Heart right ventricle (tissue), 16 donors: ENCODE measurements around the gene DLGAP1. TPM values are rescaled to one million over a fixed set of nuclear protein-coding genes. Genes with fewer than 3 reads are reported as not detected.
A peak's percentile ranks its signal among the peaks of the same experiment; 100 is the strongest.

Source experiments
- ATAC-seq, 8 donors: fragments of 200-7000 bp; cut with Tn5 transposase; one replicate each; pipeline ENCODE4 v1.9.1; 2020; ENCODE audit warnings: mild to moderate bottlenecking in 8 of 8, moderate library complexity in 8 of 8, moderate number of reproducible peaks in 1 of 8
- DNase-seq, 2 donors: peaks; one replicate each; pipeline ENCODE4 v3.0.0-alpha.2; 2020
- H3K27ac ChIP-seq, 10 donors: fragments of 200-600 bp; sonication (generic) in 2 of 10; one replicate each; pipeline versions ENCODE4 v1.5.0 to v1.8.0; 2020 to 2022; ENCODE audit warnings: mild to moderate bottlenecking in 3 of 10
- H3K27me3 ChIP-seq, 7 donors: fragments of 200-600 bp; one replicate each; pipeline ENCODE4 v1.8.0; 2021 to 2022; ENCODE audit warnings: mild to moderate bottlenecking in 2 of 7
- H3K36me3 ChIP-seq, 9 donors: fragments of 200-600 bp; sonication (generic) in 1 of 9; one replicate each; pipeline versions ENCODE4 v1.5.0 to v1.8.0; 2020 to 2022; ENCODE audit warnings: mild to moderate bottlenecking in 2 of 9
- H3K4me1 ChIP-seq, 9 donors: fragments of 200-600 bp; sonication (generic) in 1 of 9; one replicate each; pipeline versions ENCODE4 v1.5.0 to v1.8.0; 2020 to 2022; ENCODE audit warnings: mild to moderate bottlenecking in 4 of 9
- H3K4me3 ChIP-seq, 10 donors: fragments of 200-600 bp; sonication (generic) in 2 of 10; one replicate each; pipeline versions ENCODE4 v1.5.0 to v1.8.0; 2020 to 2022; ENCODE audit warnings: mild to moderate bottlenecking in 7 of 10, moderate library complexity in 2 of 10
- H3K9me3 ChIP-seq, 11 donors: fragments of 200-600 bp in 10 of 11; sonication (generic) in 2 of 11; one replicate each; pipeline versions ENCODE4 v1.5.0 to v1.8.0; 2013 to 2022; ENCODE audit warnings: mild to moderate bottlenecking in 2 of 11, control low read depth in 1 of 11, moderate library complexity in 1 of 11
- WGBS, 2 donors: extraction: QIAGEN DNeasy Blood & Tissue Kit; methylation state at CpG; one replicate each; pipeline ENCODE4 v1.1.7; 2013; ENCODE audit warnings: inconsistent platforms in 1 of 2; 5-methylcytosine and 5-hydroxymethylcytosine counted together
- intact Hi-C, 10 donors: fragments of 100-400 bp; cut with DNase I; formaldehyde crosslinking; loops; one replicate each; pipeline versions ENCODE4 v1.11.1 to v1.14.2; 2022
- polyA plus RNA-seq, 2 donors: library from polyadenylated mRNA; stranded (reverse); fragments of 200-250 nt; gene quantifications; one replicate each; pipeline ENCODE4 v1.2.3, GENCODE V29; 2013
- total RNA-seq, 10 donors: library from RNA; stranded (reverse); fragmentation: NEBNext Ultra II Directional in 3 of 10; extraction: Animal tissue kit (Norgen Biotek cat#: 25700) in 3 of 10; gene quantifications; one replicate each; pipeline versions ENCODE4 v1.2.1 to v1.2.4, GENCODE V29; 2021 to 2023
- TF ChIP-seq, protein P1 (sequence below), 9 donors: fragments of 200-600 bp; sonication (generic) in 2 of 9; IDR thresholded peaks; one replicate each; pipeline versions ENCODE4 v1.5.0 to v1.8.0; 2021 to 2022; ENCODE audit warnings: antibody characterized with exemption in 9 of 9, mild to moderate bottlenecking in 5 of 9, moderate library complexity in 1 of 9
- donor health status: Arrhythmogenic right ventricular cardiomyopathy.
- donor health status: ischemic (EF 13 %, LVEDD 7.1; RV severe dilation, severe dysfunction).
- donor health status: healthy with polysubstance abuse.
- donor health status: DM: no; HTN: yes; CAD: no.
- donor health status: DM: no; HTN: no; CAD: no.
- donor health status: ischemic (EF 25% LVEDD 6.9; RV normal size, moderate dysfunction).
- donor health status: ischemic (EF 25% LVEDD 5.7; RV mildly dilated, moderate dysfunction).
- donor health status: healthy.
- donor health status: DM: yes; HTN: yes; CAD: no.
- donor health status: Ischemic cardiomyopathy.
- donor health status: ischemic (EF 35%, LVEDD 5.7; RV mildly dilated, moderate dysfunction).
- donor health status: nonischemic (EF 11% LVEDD 7.7; RV severe dilation, severe dysfunction).
- donor health status: DM: yes; HTN: yes; CAD: no.
- donor health status: PGD.
- donor health status: ischemic (EF 29% LVEDD 5.4; RV normal size, mild dysfunction).
- donor health status: nonischemic (EF 23%, LVEDD 6.1; RV moderate dilation, normal function).

The DLGAP1 gene
- total and polyA plus RNA-seq, 12 donors: 0.07 to 7.2 (median 1.0) TPM; not detected in 2

DNA sequence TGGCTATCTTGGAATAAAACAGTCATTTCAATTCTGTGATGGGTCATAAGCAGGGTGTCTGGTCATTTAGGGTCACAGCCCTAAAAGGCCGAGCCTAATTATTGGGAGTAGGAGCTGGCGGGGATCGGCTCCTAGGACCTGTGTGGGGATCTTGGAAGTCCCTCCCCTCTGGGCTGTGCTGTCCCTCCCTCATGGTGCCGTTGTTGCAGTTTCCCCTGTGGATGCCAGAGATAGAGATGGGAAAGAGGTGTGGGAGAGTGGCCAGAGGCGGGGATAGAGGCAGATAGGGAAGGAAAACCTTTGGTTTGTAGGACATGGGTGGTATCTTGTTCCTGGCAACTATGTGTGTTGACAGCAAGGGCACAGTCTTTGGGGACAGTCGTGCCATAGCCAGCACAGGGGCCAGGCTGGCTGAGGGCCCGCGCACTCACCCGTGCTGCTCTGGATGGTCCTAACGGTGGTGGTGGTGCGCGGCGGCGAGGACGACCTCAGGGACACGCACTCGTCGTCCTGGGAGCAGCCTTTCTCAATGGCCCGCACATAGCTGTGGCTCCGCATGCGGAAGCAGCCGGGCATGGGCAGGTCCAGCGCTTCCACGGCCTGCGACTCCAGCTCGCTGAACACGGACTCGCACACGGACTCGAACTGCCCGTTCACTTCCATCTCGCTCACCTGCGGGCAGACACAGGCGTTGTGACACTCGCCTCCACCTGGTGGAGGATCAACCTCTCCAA lies 726.2 kb downstream of the DLGAP1 start:
- TF ChIP-seq, protein P1, sequence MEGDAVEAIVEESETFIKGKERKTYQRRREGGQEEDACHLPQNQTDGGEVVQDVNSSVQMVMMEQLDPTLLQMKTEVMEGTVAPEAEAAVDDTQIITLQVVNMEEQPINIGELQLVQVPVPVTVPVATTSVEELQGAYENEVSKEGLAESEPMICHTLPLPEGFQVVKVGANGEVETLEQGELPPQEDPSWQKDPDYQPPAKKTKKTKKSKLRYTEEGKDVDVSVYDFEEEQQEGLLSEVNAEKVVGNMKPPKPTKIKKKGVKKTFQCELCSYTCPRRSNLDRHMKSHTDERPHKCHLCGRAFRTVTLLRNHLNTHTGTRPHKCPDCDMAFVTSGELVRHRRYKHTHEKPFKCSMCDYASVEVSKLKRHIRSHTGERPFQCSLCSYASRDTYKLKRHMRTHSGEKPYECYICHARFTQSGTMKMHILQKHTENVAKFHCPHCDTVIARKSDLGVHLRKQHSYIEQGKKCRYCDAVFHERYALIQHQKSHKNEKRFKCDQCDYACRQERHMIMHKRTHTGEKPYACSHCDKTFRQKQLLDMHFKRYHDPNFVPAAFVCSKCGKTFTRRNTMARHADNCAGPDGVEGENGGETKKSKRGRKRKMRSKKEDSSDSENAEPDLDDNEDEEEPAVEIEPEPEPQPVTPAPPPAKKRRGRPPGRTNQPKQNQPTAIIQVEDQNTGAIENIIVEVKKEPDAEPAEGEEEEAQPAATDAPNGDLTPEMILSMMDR (IDR thresholded peaks at IDR 0.05): no peak
- no peak overlapping the region for H3K27ac ChIP-seq
- no peaks in the 10 kb centered on the region for H3K36me3 ChIP-seq
- peaks cover 0 to 22% (median 0%) of the 10 kb centered on the region in 9 donors for H3K4me1 ChIP-seq
- peaks cover 0 to 3% (median 0%) of the 10 kb centered on the region in 7 donors for H3K27me3 ChIP-seq
- no peak for ATAC-seq
- no peak for DNase-seq
- WGBS, 2 donors: 96% methylated on average over 35 of the region's 35 CpGs
- H3K9me3 ChIP-seq: no peaks in the 10 kb centered on the region
- H3K4me3 ChIP-seq: no peak overlapping the region
- intact Hi-C loops: no loop called here

DNA sequence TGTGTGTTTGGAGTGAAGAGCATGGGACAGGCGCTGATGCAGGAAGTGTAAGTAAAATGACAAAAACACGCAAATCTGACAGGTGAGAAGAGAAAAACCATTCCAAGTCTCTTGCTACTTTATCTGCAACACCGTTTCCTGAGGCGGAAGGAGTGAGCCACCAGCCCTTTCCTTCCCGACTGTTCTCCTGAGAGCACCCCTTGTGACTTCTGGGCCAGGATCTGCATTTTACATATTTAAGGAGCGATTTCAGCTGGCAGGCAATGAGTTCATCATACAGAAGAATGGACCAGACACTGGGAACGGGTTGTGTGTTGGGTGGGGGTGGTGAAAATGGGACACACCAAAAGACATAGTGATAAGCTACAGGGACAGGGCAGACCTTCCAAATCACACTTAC lies 727.8 kb downstream of the DLGAP1 start:
- peaks cover 0 to 3% (median 0%) of the 10 kb centered on the region in 7 donors for H3K27me3 ChIP-seq
- ATAC-seq (no peak), DNase-seq (no peak)
- TF ChIP-seq, protein P1 (IDR thresholded peaks at IDR 0.05): no peak
- no peak overlapping the region for H3K4me3 ChIP-seq
- WGBS, 2 donors: 43 to 45% methylated on average over 7 of the region's 7 CpGs
- intact Hi-C loops: no loop called here
- no peaks in the 10 kb centered on the region for H3K36me3 ChIP-seq
- H3K27ac ChIP-seq: no peak overlapping the region
- no peaks in the 10 kb centered on the region for H3K9me3 ChIP-seq
- H3K4me1 ChIP-seq: peaks cover 0 to 37% (median 2%) of the 10 kb centered on the region in 9 donors

DNA sequence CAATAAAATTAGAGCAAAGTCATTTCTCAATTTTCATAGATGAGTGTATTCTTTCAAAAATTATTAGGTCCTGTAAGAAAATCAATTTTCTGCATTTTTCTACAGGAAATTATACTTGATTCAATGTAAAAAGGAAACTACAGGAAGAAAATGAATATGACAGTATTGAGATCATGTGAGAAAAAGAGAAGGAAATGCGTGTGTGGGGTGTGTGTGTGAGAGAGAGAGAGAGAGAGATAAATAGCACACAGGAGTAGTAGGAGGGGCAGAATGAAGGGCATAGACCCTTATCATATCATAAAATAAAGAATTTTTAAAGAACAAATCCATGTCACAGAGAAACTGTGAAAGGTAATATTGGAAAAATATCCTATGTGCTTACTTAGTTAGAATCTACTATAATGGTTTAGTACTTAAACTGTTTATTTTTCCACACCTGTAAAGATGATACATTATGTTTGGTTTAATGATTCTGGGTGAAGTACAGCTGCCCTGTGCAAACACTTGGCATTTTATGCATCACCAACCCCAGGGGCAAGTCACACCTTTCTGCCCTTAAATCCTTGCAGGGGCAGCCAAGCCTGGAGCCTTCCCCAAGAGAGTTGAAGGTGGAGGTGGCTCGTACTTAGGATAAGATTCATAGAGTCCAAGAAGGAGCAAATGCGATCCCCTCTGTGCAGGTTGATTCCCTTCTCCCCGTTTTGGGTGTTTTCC lies 728.7 kb downstream of the DLGAP1 start:
- Histone ChIP-seq H3K9me3 (no peaks in the 10 kb centered on the region), H3K27me3 (peaks cover 0 to 3% (median 0%) of the 10 kb centered on the region in 7 donors), H3K36me3 (no peaks in the 10 kb centered on the region), H3K4me1 (peaks cover 0 to 41% (median 2%) of the 10 kb centered on the region in 9 donors), H3K4me3 (no peak overlapping the region), H3K27ac (peak overlapping the region in 1 of 10 donors; percentile 74)
- TF ChIP-seq, protein P1 (IDR thresholded peaks at IDR 0.05): no peak
- DNase-seq: no peak
- peak in 4 of 8 donors; percentile 58 to 80 (median 70) for ATAC-seq
- 72 to 74% methylated on average over 4 of the region's 4 CpGs for WGBS, 2 donors
- intact Hi-C loops: no loop called here

DNA sequence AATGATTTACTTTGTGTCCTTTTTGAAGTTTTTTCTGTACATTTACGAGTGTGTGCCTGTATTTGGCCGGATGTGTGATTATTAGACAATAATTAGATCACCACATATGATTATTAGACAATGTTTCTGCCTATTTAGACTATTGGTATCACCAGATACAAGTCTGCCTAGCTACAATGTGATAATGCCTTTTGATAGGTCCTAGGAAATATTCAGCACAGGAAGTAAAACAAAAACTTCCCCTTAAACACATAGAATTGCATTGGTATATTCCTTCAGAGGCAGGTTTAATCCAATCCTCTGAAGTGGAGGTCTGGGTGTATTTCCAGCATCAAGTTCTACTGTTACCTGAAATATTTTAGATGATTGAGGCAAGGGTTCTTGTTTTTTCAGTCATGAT lies 730.0 kb downstream of the DLGAP1 start:
- Histone ChIP-seq H3K27ac (peak overlapping the region in 1 of 10 donors; percentile 74), H3K4me3 (no peak overlapping the region), H3K4me1 (peaks cover 0 to 41% (median 2%) of the 10 kb centered on the region in 9 donors), H3K9me3 (no peaks in the 10 kb centered on the region), H3K36me3 (no peaks in the 10 kb centered on the region), H3K27me3 (peaks cover 0 to 3% (median 0%) of the 10 kb centered on the region in 7 donors)
- TF ChIP-seq, protein P1 (IDR thresholded peaks at IDR 0.05): no peak
- intact Hi-C loops: no loop called here
- 82 to 84% methylated on average over 2 of the region's 2 CpGs for WGBS, 2 donors
- ATAC-seq (peak in 2 of 8 donors; percentile 28 to 42), DNase-seq (no peak)
